ENCODE measurements around the gene MYADML2.

The MYADML2 gene

GRCh38 chr17:81994593-81995462 is 47.8 kb upstream of the MYADML2 start:
- H3K27ac ChIP-seq (ENCODE audit: low read depth, low read length): no peak overlapping the region
- no peaks in the 10 kb centered on the region for H3F3A ChIP-seq (ENCODE audit: insufficient read depth)
- no peak overlapping the region for H3K4me2 ChIP-seq (ENCODE audit: low read depth, low read length, poor library complexity, severe bottlenecking)
- TF ChIP-seq EZH2phosphoT487 (conservative IDR thresholded peaks at IDR 0.05; ENCODE audit: low read length) (no peak), CTCF (IDR thresholded peaks at IDR 0.05; ENCODE audit: insufficient read depth, low read length, poor library complexity, severe bottlenecking) (no peak)
- peaks cover 6% of the 10 kb centered on the region; the same call in 1 of the 2 replicates for H3K79me2 ChIP-seq (ENCODE audit: insufficient read depth, low read length)
- no peaks in the 10 kb centered on the region for H4K20me1 ChIP-seq (ENCODE audit: low read depth, low read length)
- no peaks in the 10 kb centered on the region for H3K27me3 ChIP-seq (ENCODE audit: low read length)
- no peaks in the 10 kb centered on the region for H3K9me3 ChIP-seq (ENCODE audit: insufficient read depth, low read length)
- H3K36me3 ChIP-seq (ENCODE audit: low read length): no peaks in the 10 kb centered on the region
- no peaks in the 10 kb centered on the region for H3K9me2 ChIP-seq (replicated peaks; ENCODE audit: insufficient read depth, low read length)
- H2AFZ ChIP-seq (ENCODE audit: low read depth, low read length, severe bottlenecking): no peak overlapping the region
- H3K9ac ChIP-seq (ENCODE audit: low read length): no peak overlapping the region
- no peak overlapping the region for H3K4me3 ChIP-seq (ENCODE audit: insufficient read depth, low read length, poor library complexity, severe bottlenecking)

- peaks cover 6% of the 10 kb centered on the region; the same call in 1 of the 2 replicates for H3K79me2 ChIP-seq (ENCODE audit: insufficient read depth, low read length)
Measured at GRCh38 chr17:81993729-81994592, 46.9 kb upstream of the MYADML2 start.

More at GRCh38 chr17:81993729-81994592, 46.9 kb upstream of the MYADML2 start:
- Histone ChIP-seq H3K9ac (ENCODE audit: low read length) (no peak overlapping the region), H3K9me3 (ENCODE audit: insufficient read depth, low read length) (no peaks in the 10 kb centered on the region), H3K4me2 (ENCODE audit: low read depth, low read length, poor library complexity, severe bottlenecking) (no peak overlapping the region), H3K27ac (ENCODE audit: low read depth, low read length) (no peak overlapping the region), H3K4me3 (ENCODE audit: insufficient read depth, low read length, poor library complexity, severe bottlenecking) (no peak overlapping the region), H4K20me1 (ENCODE audit: low read depth, low read length) (no peaks in the 10 kb centered on the region), H2AFZ (ENCODE audit: low read depth, low read length, severe bottlenecking) (no peak overlapping the region), H3F3A (ENCODE audit: insufficient read depth) (no peaks in the 10 kb centered on the region), H3K9me2 (replicated peaks; ENCODE audit: insufficient read depth, low read length) (no peaks in the 10 kb centered on the region), H3K27me3 (ENCODE audit: low read length) (no peaks in the 10 kb centered on the region), H3K36me3 (ENCODE audit: low read length) (no peaks in the 10 kb centered on the region)
- TF ChIP-seq CTCF (IDR thresholded peaks at IDR 0.05; ENCODE audit: insufficient read depth, low read length, poor library complexity, severe bottlenecking) (no peak), EZH2phosphoT487 (conservative IDR thresholded peaks at IDR 0.05; ENCODE audit: low read length) (no peak)

Data from SU-DHL-6 (cell line).